ENCODE data around the gene SYTL2. TPM values are rescaled to one million over a fixed set of nuclear protein-coding genes. Genes with fewer than 3 reads are reported as not detected.
A peak's percentile ranks its signal among the peaks of the same experiment; 100 is the strongest.
"Not testable (repeated sequence)": the region's sequence is repeated elsewhere in the genome, so short reads cannot be mapped to it uniquely, and the experiment has no call there.

SYTL2 gene
- total RNA-seq, 2 donors from 2014 or later: 4.6 to 7.5 TPM

- H3K9me3 Mint-ChIP-seq; DNase-seq (ENCODE audit: low spot score in 2 of 2): not testable (repeated sequence)
Measured at GRCh38 chr11:85780780-85781517, 30.0 kb downstream of the SYTL2 start.

GRCh38 chr11:85779956-85780640 lies 30.8 kb downstream of the SYTL2 start:
- Mint-ChIP-seq H3K9me3 (peaks cover 5 to 8% of the 10 kb centered on the region in 2 donors), H3K36me3 (peaks cover 6 to 16% of the 10 kb centered on the region in 2 donors), H3K27ac (no peak overlapping the region)
- DNase-seq (ENCODE audit: low spot score in 2 of 2) (no peak), ATAC-seq (peak in 1 of 2 donors; percentile 35)

More at GRCh38 chr11:85780780-85781517, 30.0 kb downstream of the SYTL2 start:
- peaks cover 6 to 16% of the 10 kb centered on the region in 2 donors for H3K36me3 Mint-ChIP-seq
- not testable (repeated sequence) for H3K27ac Mint-ChIP-seq
- peak; percentile 30 to 76 for ATAC-seq

- not testable (repeated sequence) for H3K36me3 Mint-ChIP-seq; H3K9me3 Mint-ChIP-seq; H3K27ac Mint-ChIP-seq; DNase-seq (ENCODE audit: low spot score in 2 of 2); ATAC-seq
Measured at GRCh38 chr11:85777603-85777972, 33.4 kb downstream of the SYTL2 start.

DNA sequence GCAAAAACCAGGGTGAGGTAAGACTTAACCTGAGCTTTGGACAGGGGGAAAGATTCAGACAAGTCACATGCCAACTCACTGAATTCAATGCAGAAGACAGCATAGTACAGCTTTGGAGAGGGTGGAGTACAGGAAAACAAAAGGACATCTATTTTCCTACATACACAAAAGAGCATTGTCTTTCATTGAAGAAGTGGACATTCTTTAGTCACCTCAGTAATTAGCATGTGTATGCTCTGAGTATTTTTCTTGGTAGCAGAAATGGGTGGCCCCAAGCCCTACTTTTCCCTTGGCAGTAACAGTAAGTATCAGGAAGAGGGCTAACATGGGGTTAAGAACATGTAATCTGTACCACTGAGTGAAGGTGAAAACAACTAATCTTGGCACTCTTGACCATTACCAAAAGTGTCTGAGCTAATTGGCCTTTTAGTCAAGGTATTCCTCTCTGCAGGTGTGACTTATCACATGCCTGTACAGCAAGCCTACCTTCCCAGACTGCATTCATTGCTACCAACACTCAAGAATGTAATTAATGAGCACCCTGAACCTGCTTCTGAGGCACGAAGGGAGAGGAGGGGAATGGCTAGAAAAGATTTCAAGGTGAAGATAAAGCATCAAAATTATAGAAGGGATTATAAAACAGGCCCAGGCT lies 33.9 kb downstream of the SYTL2 start:
- no peak for DNase-seq (ENCODE audit: low spot score in 2 of 2)
- Mint-ChIP-seq H3K27ac (no peak overlapping the region), H3K36me3 (peaks cover 0 to 7% of the 10 kb centered on the region in 2 donors), H3K9me3 (no peaks in the 10 kb centered on the region)
- no peak for ATAC-seq

DNA sequence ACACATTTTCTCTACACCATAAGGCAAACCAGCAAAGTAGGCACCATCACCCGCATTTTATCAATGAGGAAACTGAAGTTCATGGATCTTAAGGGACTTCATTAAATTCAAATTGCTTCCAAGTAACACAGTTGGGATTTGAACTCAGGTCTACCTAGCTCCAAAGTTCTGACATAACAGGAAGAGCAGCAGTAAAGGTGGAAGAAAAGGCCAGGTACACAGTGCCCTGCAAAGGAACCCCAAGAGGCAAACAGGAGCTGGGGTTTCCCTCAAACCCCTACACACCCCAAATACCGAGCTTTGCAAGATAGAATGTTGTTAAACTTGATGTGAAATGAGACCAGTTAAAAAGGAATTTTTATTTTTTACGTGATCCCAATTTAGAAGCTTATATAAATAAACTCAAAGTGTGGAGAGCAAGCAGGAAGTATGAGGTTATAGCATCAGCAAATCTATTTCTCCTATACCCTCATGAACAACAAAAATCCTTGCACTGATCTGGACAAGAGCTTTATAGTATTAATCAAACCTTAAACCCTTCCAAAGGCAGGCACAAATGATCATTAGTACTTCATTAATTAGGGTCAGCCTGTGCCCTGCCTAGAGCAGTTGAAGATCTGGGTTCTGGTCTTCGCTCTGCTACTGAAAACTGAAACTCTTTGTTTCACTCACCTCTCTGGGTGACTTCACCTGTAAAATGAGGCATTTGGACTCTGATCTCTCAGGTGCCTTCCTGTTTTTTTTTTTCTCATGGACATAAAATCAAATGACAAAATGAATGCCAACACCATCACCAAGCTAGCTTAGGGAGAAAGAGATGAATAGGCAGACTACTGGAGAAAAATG lies 36.5 kb downstream of the SYTL2 start:
- DNase-seq (ENCODE audit: low spot score in 2 of 2): no peak
- Mint-ChIP-seq H3K36me3 (peaks cover 0 to 7% of the 10 kb centered on the region in 2 donors), H3K9me3 (peaks cover 5 to 6% of the 10 kb centered on the region in 2 donors), H3K27ac (no peak overlapping the region)
- ATAC-seq: peak; percentile 16 to 64

- peaks cover 0 to 7% of the 10 kb centered on the region in 2 donors for H3K36me3 Mint-ChIP-seq
Measured at GRCh38 chr11:85772695-85773094, 38.2 kb downstream of the SYTL2 start.

GRCh38 chr11:85771568-85771967 lies 39.4 kb downstream of the SYTL2 start:
- Mint-ChIP-seq H3K27ac (no peak overlapping the region), H3K36me3 (peaks cover 0 to 6% of the 10 kb centered on the region in 2 donors), H3K9me3 (peaks cover 5 to 6% of the 10 kb centered on the region in 2 donors)
- DNase-seq (ENCODE audit: low spot score in 2 of 2) (no peak), ATAC-seq (no peak)

More at GRCh38 chr11:85772695-85773094, 38.2 kb downstream of the SYTL2 start:
- H3K9me3 Mint-ChIP-seq: peaks cover 5 to 6% of the 10 kb centered on the region in 2 donors
- DNase-seq (ENCODE audit: low spot score in 2 of 2) (no peak), ATAC-seq (no peak)
- H3K27ac Mint-ChIP-seq: no peak overlapping the region

- H3K9me3 Mint-ChIP-seq: peaks cover 5 to 6% of the 10 kb centered on the region in 2 donors
- DNase-seq (ENCODE audit: low spot score in 2 of 2) (no peak), ATAC-seq (no peak)
- no peaks in the 10 kb centered on the region for H3K36me3 Mint-ChIP-seq
- H3K27ac Mint-ChIP-seq: no peak overlapping the region
Measured at GRCh38 chr11:85769771-85770170, 41.2 kb downstream of the SYTL2 start.

GRCh38 chr11:85768473-85769146 lies 42.3 kb downstream of the SYTL2 start:
- ATAC-seq (peak; percentile 68 to 92), DNase-seq (ENCODE audit: low spot score in 2 of 2) (no peak)
- Mint-ChIP-seq H3K36me3 (no peaks in the 10 kb centered on the region), H3K27ac (no peak overlapping the region), H3K9me3 (peaks cover 5 to 6% of the 10 kb centered on the region in 2 donors)

- peaks cover 0 to 6% of the 10 kb centered on the region in 2 donors for H3K36me3 Mint-ChIP-seq
- H3K27ac Mint-ChIP-seq: no peak overlapping the region
- H3K9me3 Mint-ChIP-seq: peaks cover 6 to 10% of the 10 kb centered on the region in 2 donors
- DNase-seq (ENCODE audit: low spot score in 2 of 2) (no peak), ATAC-seq (peak in 1 of 2 donors; percentile 28)
Measured at GRCh38 chr11:85767246-85767945, 43.5 kb downstream of the SYTL2 start.

DNA sequence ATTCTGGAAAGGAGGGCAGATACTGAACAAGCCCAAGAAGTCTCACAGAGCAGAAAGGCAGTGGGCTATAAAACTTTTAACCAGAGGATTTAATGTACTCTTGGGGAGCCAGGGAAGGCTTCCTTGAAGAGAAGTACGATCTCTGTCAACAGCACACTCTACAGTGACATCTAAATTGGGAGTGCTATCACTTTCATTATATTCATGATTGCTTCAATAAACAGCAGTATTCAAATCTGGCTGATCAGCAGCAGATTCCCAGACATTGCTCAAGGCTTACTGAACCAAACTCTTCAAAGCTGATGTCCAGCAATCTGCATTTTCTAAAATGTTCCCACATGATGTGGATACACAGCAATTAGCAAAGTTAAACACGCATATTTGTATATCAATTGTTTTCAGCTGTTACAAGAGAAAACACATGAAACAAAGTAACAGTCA lies 44.2 kb downstream of the SYTL2 start:
- Mint-ChIP-seq H3K9me3 (peaks cover 6 to 11% of the 10 kb centered on the region in 2 donors), H3K36me3 (peaks cover 0 to 10% of the 10 kb centered on the region in 2 donors), H3K27ac (no peak overlapping the region)
- ATAC-seq (no peak), DNase-seq (ENCODE audit: low spot score in 2 of 2) (no peak)

- ATAC-seq: no peak
- DNase-seq (ENCODE audit: low spot score in 2 of 2): no peak
- Mint-ChIP-seq H3K9me3 (peaks cover 0 to 9% of the 10 kb centered on the region in 2 donors), H3K36me3 (peaks cover 0 to 10% of the 10 kb centered on the region in 2 donors), H3K27ac (no peak overlapping the region)
Measured at GRCh38 chr11:85764796-85765195, 46.1 kb downstream of the SYTL2 start.

- Mint-ChIP-seq H3K36me3 (peaks cover 0 to 10% of the 10 kb centered on the region in 2 donors), H3K27ac (no peak overlapping the region), H3K9me3 (peaks cover 0 to 9% of the 10 kb centered on the region in 2 donors)
- DNase-seq (ENCODE audit: low spot score in 2 of 2): no peak
- ATAC-seq: no peak
Measured at GRCh38 chr11:85762226-85762625, 48.7 kb downstream of the SYTL2 start.

DNA sequence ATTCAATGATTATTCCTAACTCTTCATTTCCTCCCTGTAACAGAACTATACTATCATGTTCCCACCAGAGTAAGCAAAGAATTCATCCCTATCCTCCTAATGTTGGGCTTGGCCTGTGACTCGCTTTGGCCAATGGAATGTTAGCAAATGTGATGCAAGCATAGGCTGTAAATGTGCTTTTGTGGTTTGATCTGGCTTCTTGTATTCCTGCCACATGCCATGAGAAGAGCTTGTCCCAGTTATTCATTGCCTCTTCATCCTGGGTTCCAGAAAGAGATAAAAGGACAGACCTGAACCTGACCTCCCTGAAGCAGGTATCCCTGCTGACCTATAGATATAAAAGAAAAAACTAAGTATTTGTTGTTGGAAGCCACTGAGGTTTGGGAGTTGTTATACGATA lies 51.0 kb downstream of the SYTL2 start:
- no peak overlapping the region for H3K27ac Mint-ChIP-seq
- H3K36me3 Mint-ChIP-seq: peaks cover 0 to 10% of the 10 kb centered on the region in 2 donors
- ATAC-seq: no peak
- no peak for DNase-seq (ENCODE audit: low spot score in 2 of 2)
- peaks cover 0 to 9% of the 10 kb centered on the region in 2 donors for H3K9me3 Mint-ChIP-seq

DNA sequence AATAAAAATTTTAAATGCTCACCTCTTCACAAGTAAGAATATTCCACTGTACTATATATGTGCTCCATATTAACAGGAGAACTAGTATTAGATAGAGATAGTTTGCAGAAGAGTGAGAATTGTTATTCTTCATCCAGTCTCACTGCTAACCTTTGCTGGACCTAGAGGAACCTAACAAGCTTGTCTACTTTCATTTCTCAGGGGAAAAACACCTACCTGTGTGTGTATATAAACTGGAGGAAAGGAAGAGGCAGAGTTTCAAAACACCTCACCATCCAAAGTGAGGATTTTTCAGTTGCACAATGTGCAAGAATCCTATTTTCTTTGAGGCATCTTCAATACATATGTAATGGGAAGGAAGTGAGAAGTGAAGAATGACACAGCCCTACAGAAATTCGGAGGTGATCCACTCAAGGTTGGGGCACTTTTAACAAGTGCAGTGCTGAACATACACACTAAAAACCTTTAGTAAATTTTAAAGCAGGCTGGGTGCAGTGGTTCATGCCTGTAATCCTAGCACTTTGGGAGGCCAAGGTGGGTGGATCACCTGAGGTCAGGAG lies 52.4 kb downstream of the SYTL2 start:
- no peak overlapping the region for H3K27ac Mint-ChIP-seq
- peaks cover 0 to 12% of the 10 kb centered on the region in 2 donors for H3K36me3 Mint-ChIP-seq
- H3K9me3 Mint-ChIP-seq: peaks cover 0 to 9% of the 10 kb centered on the region in 2 donors
- ATAC-seq: peak; percentile 69 to 84
- no peak for DNase-seq (ENCODE audit: low spot score in 2 of 2)
